HG03439 (cell line): Measurements from ENCODE around the gene TP53I13.
A peak's percentile ranks its signal among the peaks of the same experiment; 100 is the strongest.

Source experiments
- ATAC-seq: cut with Tn5 transposase; IDR thresholded peaks from one replicate; pipeline ENCODE4 v1.9.1; 2021; ENCODE audit warnings: mild to moderate bottlenecking, moderate library complexity; ENCODE audit not compliant: unreplicated experiment

Gene TP53I13

DNA sequence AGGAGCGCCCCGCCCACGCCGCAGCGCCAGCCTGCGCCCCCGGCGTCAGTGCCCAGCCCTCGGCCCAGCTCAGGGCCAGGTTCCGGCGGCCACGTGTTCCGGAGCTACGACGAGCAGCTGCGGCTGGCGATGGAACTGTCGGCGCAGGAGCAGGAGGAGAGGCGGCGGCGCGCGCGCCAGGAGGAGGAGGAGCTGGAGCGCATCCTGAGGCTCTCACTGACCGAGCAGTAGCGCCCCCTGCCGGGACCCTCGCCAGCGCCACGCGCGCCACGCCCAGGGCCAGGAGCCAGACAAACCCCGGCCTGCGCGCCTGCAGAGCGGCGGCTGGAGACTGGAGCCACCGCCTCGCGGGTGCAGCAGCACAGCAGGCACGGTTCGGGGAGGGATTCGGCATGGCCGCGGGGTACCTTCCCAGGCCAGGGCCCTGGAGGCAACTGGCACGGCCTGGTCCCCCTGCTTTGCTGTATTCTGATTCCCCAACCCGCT is 44.9 kb downstream of the TP53I13 start:
- no peak for ATAC-seq

DNA sequence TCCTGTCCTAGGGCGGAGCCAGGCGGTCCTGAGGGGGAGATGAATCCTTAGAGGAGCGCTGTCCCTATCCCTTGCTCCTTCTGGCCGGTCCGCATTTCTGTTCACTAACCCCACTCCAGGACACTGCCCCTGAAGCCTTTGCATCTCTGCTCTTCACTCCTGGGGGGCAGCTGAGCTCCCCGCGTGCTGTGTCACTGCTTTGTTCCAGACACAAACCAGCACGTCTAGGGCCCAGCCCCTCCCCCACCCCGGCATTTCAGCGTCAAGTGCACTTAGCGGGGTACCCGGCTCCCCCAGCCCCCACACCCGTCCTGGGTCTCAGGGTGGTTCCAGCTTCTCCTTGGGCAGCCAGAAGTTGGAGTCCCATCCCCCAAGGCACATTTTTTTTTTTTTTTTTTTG is 45.4 kb downstream of the TP53I13 start:
- ATAC-seq = no peak

DNA sequence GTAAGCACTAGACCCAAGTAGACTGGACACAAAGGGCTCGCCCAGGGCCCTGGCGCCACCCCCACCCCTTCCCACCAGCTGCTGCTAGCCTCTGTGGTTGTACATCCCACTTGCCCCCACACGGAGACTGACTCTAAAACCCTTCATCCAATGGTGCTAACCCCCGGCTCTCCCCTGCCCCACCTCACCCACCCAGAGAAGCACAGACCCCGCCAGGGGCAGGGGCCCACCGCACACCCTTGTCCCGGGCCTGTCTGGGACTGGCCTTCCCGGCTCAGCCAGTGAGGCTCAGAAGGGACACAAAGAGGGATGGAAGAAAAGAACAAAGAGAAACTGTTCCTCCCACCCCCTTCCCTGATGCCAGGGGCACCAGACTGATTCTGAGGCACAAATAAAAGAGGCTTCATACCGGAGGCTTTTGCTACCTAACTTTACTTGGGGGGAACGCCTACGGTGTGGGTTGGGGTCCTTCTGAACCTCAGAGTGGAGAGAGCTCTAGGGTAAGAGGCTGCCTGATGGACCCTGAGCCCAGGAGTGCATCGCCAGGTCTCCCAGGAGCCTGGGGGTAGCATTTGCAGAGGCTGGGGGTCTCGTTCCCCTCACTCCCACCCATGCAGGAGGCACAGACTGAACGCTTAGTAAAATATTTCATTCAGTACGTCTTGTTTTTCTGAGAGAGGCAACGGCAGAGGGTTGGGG is 46.0 kb downstream of the TP53I13 start:
- no peak for ATAC-seq

DNA sequence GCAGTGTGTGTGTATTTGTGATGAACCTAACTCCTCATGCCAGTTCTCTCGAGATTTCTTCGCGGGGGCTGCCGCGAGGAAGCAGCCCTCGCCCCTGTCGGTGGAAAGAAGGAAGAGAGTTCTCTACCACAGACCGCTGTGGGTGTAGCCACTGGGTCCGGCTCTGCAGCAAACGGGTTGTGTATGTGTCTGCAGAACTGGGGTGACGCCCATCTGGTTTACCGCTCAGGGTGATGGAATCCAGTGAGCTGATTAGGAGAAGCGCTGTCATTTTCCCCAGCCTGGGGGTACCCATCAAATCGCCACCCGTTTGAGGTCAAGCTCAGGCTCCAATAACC is 46.5 kb downstream of the TP53I13 start:
- no peak for ATAC-seq

DNA sequence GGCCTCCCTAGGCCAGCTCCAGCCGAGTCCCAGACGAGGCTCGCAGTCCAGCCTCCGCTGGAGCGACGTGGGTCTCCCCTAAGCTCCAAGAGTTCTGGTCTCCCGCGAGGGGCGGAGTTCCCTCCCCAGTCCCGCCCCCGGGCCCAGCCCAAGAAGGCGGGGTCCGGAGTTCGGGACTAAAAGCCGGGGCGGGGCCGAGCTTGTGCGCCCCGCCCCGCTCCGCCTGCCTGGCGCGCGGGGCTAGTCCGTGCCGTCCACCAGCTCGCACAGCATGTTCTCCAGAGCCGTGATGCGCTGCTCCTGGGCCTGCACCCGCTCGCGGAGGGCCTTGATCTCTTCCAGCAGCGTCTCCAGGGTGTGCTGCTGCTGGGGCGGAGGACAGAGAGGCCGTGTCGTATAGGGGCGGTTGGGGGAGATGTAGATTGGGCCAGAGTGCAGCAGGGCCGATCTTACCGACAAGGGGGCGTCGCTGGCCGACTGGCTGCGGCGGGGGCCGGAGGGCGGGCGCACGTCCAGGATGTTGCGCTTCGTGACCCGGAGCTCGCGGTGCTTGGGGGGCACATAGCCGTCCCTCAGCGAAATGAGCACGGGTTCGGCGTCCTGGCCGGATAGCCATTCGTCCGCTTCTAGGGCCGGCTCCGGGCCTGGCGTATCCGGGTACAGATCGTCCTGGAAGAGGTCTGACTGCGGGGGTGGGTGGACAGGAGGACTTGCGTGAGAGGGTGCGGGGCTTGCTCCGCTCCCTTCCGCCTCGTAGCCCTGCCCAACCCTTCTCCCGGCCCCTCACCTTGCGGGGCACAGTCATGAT is 47.2 kb downstream of the TP53I13 start:
- no peak for ATAC-seq

DNA sequence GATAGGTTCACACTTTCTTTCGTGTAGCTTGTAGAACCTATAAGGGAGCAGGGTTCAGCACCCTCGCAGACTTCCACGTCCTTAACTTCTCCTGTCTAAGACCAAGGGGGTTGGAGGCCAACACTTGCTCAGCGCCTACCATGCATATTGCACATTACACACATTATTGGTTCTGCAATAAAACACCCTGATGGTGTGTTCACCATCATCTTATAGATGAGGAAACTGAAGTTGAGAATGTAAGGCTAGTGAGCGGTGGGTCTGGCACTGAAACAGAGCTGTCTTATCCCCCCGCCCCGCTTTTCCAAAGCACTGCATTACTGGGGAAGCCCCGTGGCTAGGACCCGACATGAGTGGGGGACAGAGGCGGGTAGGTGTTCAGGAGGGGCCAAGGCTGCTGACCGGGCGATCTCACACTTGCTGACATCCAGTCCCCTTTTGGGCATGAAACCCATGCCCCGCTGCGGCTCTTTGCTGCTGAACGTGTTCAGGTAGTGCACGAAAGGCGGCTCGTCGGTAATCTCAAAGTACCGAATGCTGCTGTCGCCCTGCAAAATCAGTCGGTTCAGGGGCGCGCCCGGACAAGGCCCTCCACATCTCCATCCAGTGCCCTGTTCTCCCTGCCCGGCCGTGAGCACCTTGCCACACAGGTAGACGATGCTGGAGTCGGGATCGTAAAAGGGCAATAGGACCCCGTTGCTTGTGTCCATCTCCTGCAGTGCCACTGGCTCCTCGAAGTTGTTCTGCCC is 48.0 kb downstream of the TP53I13 start:
- ATAC-seq = no peak

DNA sequence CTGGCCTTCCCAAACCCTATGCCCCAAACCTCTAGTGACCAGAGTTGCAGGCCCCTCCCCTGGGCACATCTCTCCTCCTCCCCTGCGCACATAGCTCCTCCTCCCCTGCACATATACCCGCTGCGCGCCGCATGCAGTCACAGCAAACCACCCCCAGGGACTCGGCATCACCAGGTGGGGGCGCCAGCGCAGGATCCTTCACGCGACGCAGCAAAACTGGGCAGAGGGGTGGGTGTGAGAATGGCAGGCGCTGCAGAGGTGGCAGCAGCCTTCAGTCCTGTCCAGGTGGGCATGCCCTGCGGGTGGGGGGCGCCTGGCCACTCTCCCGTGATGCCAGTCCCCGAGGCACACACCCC is 48.6 kb downstream of the TP53I13 start:
- peak; percentile 45 for ATAC-seq

DNA sequence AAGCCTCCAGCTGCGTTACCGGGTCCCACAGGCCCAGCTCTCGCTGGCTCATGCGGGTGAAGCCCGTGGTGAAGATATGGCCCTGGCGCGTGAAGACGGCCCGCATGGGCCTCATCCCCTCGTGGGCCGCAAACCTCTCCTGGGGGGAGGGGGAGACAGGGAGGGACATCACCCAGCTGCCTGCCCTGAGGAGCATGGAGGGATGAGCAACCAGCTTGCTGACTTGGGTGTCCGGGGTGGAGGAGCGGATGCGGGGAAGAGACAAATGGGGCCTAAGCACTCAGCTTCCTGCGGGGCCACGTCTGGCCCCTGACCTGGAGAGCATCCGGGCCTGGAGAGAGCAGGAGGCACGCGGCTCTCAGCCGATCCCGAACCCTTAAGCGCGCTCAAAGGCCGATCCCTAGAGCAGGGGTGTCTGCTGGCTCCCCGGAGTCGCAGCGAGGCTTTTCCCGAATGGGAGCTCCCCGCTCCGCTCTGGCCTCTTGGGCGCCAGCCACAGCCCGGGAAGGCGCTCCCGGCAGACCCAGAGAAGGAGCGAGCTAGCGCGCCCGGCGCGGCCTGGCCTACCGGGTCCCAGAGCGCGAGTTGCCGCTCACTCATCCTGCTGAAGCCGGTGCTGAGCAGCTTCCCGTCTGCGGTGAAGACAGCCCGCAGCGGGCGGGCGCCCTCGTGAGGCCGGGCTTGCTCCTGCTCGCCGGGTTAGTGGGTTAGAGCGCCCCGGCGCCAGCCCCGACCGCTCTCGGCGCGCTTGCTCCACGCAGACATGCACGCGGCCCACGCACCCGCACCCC is 49.2 kb downstream of the TP53I13 start:
- peak; percentile 4 for ATAC-seq

DNA sequence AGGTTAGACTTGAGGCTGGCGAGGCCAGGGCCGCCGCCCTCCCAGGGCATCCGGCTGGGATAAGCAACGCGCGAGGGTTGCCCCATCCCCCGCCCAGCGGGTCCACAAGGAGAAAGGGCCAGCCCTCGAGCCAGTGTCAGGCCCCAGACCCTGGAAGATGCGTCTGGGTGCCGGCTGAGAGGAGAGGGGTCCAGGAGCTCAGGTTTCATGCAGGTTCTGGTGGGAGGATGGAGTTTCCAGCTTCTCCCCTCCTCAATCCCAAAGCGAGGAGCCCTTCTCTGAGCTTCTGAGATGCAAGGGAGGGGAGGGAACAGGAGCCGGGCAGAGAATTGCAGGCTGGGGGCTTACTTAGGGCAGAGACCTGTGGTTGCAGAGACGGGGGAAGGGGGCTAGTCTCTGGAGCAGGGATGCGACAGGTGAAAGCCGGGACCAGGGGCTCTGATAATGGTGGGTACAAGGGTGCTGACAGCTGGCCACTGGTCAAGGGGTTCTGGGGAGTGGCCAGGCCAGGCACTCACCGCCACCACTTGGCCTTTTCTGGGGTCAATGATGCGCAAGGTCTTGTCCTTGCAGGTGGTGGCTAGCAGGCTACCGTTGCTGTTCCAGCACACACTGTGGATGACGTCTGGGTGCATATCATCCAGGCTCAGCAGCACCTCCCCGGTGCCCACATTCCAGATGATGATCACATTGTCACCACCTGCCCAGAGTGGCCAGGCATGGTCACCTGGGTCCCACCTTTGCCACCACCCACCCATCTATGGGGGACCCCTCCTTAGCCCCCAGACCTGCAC is 50.0 kb downstream of the TP53I13 start:
- ATAC-seq = no peak

DNA sequence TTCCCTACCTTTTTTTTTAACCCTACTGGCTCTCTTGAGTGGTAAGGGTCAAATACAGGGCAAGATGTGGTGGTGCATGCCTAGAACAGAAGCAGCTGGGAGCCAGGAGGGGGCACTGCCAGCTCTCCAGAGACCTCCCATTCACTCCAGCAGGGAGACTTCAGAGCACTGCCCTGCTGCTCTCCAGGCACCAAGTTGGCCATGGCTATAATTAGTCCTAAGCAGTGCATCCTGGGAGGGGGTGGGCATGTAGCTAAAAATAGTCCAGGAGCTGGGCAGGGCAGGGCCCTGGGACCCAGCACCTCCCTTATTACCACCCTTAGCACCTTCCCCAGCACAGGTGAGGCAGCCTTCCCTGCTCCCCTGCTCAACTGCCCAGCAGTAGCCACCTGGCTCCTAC is 50.8 kb downstream of the TP53I13 start:
- no peak for ATAC-seq

DNA sequence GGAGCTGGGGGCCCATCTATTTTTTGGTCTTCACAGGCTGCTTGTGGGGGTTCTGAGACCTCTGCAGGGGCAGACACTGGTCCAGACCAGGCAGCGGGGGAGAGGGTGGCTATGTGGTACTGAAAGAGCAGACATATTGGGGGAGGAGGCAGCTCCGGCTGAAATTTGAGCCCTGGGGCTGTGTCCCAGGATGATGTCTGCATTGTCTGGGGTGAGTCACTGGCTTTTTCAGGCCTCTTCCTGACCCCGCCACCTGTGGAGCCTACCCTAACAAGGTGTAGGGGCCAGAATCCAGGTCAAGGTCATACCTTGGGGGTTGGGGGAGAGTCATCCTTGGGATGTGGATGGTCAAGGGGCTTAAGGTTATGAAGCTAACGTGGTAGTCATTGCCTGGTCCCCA is 51.8 kb downstream of the TP53I13 start:
- ATAC-seq = no peak

DNA sequence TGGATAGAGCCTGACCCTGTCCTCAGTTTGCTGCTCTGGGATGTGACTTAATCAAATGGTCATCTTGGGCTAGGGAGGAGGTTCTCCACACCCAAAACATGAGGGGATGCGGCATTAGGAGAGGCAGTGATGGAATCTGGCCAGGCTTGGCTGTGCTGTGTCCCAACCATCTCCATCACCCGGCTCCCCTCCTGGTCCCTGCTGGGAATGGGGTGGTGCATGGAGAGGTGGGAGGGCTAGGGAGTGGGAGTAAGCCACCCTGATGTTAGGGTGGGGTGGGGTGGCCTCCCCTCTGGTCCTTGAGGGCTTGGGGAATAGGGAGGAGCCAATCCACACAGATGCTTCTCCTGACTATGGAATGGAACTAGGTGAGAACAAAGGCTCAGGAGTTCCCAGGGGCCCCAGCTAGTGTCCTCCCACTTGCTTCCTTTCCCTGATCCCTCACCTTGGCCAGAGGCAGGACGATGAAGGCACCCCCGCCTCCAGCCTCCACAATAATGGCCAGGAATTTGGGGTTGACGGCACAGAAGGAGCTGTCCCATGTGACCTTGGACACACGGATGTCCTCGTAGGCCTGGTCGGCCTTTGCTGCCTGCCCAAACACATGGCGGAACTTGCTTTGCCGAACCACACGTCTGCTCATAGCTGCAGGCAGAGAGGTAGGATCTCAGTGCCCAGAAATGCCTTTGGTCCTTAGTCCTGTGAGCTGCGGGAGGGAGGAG is 52.4 kb downstream of the TP53I13 start:
- ATAC-seq = no peak

DNA sequence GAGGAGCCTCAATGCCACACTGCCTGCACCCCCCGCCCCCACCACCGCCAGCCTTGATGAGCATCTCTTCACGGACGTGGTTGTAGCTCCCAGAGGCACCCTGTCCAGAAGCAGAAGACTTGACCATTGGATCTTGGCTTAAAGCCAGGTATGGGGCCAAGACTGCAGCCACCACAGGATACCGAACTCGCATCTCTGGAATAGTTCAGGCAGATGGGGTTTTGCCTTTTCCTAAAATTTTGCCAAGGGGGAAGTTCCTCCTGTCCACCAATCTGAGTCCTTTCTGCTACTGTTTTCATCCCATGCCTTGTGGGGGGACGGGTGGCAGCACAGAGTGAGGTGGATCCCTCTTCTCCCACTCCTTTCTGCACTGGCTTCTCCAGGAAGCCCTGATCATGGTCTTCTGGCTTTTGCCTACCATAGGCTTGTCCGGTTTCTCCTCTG is 53.3 kb downstream of the TP53I13 start:
- no peak for ATAC-seq
